PC-9 (cell line): ENCODE results near the gene SLC1A2. TPM values are rescaled to one million over a fixed set of nuclear protein-coding genes. Genes with fewer than 3 reads are reported as not detected.

Source experiments
- BruUV-seq: library from RNA; stranded (reverse); fragments of 400-500 nt; replicated peaks from 2 replicates; lab custom pipeline; 2021; lab: Mats Ljungman, UMichigan
- CTCF ChIA-PET: fragments of 300-600 bp; sonication (Branson Sonifier 250); formaldehyde crosslinking; loops from one replicate; lab custom pipeline; 2022; ENCODE audit warnings: antibody characterized with exemption; lab: Charles Lee
- POLR2A ChIA-PET: fragments of 300-600 bp; sonication (Branson Sonifier 250); formaldehyde crosslinking; loops from one replicate; lab custom pipeline; 2022; ENCODE audit warnings: antibody characterized with exemption; ENCODE audit not compliant: unreplicated experiment; lab: Charles Lee
- DNase-seq, 2 experiments: peaks; one replicate each; pipeline versions ENCODE4 v3.0.0 to v3.0.0-alpha.2; 2015 to 2022; ENCODE audit warnings: mixed read lengths in 1 of 2
- H2AFZ ChIP-seq: fragments of 200-600 bp; sonication (generic); 2 replicates; pipeline ENCODE4 v1.8.1; 2017; ENCODE audit warnings: antibody characterized with exemption
- H3F3A ChIP-seq: fragments of 200-600 bp; sonication (generic); 2 replicates; pipeline ENCODE4 v1.8.1; 2017; ENCODE audit warnings: antibody characterized with exemption, mild to moderate bottlenecking, low read depth; ENCODE audit not compliant: insufficient read depth
- H3K27ac ChIP-seq: fragments of 200-600 bp; sonication (generic); 2 replicates; pipeline ENCODE4 v1.6.1; 2016; ENCODE audit warnings: mixed run types
- H3K27me3 ChIP-seq: fragments of 200-600 bp; sonication (generic); 2 replicates; pipeline ENCODE4 v1.6.1; 2016; ENCODE audit warnings: low read depth, mixed run types; ENCODE audit not compliant: insufficient read depth
- H3K36me3 ChIP-seq: fragments of 200-600 bp; sonication (generic); 2 replicates; pipeline ENCODE4 v1.6.1; 2016; ENCODE audit warnings: low read depth, mixed run types
- H3K4me1 ChIP-seq: fragments of 200-600 bp; sonication (generic); replicated peaks from 2 replicates; pipeline ENCODE4 v1.6.1; 2016; ENCODE audit warnings: mixed run types; ENCODE audit not compliant: insufficient read depth
- H3K4me2 ChIP-seq: fragments of 200-600 bp; sonication (generic); 2 replicates; pipeline ENCODE4 v1.6.1; 2017; ENCODE audit warnings: mixed run types
- H3K4me3 ChIP-seq: fragments of 200-600 bp; sonication (generic); 2 replicates; pipeline ENCODE4 v1.6.1; 2016; ENCODE audit warnings: mixed run types
- H3K79me2 ChIP-seq: fragments of 200-600 bp; sonication (generic); 2 replicates; pipeline ENCODE4 v1.6.1; 2017; ENCODE audit warnings: low read depth, mixed run types
- H3K9me2 ChIP-seq: fragments of 200-600 bp; sonication (generic); 2 replicates; pipeline ENCODE4 v1.8.1; 2017; ENCODE audit warnings: mild to moderate bottlenecking; ENCODE audit not compliant: insufficient read depth
- H3K9me3 ChIP-seq: fragments of 200-600 bp; sonication (generic); 2 replicates; pipeline ENCODE4 v1.8.1; 2016; ENCODE audit warnings: low read depth; ENCODE audit not compliant: insufficient read depth
- H4K20me1 ChIP-seq: fragments of 200-600 bp; sonication (generic); 2 replicates; pipeline ENCODE4 v1.8.1; 2017; ENCODE audit not compliant: insufficient read depth
- CTCF ChIP-seq: fragments of 200-600 bp; sonication (generic); conservative IDR thresholded peaks from 2 replicates; pipeline ENCODE4 v1.6.1; 2017; ENCODE audit warnings: mixed run types, antibody characterized with exemption, mild to moderate bottlenecking, moderate library complexity
- EZH2 ChIP-seq: fragments of 200-600 bp; sonication (generic); IDR thresholded peaks from 2 replicates; pipeline ENCODE4 v1.8.0; 2017; ENCODE audit warnings: antibody characterized with exemption, low read depth
- intact Hi-C: fragments of 100-400 bp; cut with micrococcal nuclease; formaldehyde crosslinking; loops from one replicate; pipeline ENCODE4 v1.10.0; 2022; ENCODE audit not compliant: unreplicated experiment
- total RNA-seq: library from RNA; stranded (reverse); gene quantifications from 2 replicates; pipeline ENCODE4 v1.2.3, GENCODE V29; 2021

SLC1A2 gene
- total RNA-seq, 1 experiment from 2014 or later = 0.09 TPM

DNA sequence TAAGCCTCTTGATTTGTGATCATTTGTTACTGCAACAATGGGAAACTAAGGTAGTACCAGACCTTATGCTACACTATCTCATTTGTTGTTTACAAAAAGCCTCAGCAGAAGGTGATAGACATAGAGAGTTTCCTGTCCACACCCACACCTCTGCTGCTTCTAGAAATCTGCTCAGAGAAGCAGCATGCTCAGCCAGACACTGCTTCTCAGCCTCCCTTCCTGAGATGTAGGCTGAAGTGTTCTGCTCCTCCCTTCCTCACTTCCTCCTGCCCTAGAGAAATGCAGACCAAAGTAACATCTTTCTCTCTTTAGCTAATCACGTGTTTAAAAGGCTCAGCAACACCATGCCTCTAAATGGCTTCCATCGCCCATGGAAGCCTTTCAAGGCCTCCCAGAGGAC, 88.4 kb downstream of the SLC1A2 start:
- ChIA-PET CTCF (no interaction called here), POLR2A (no interaction called here)
- BruUV-seq = no TSS peak
- H3K4me1 ChIP-seq = peaks cover 10% of the 10 kb centered on the region; the same call in 1 of the 2 replicates
- no peak overlapping the region for H3K4me3 ChIP-seq
- H3K4me2 ChIP-seq = no peak overlapping the region
- TF ChIP-seq CTCF (no peak), EZH2 (no peak)
- H3F3A ChIP-seq = no peaks in the 10 kb centered on the region
- no peak for DNase-seq
- intact Hi-C loops = no loop called here
- H4K20me1 ChIP-seq = no peaks in the 10 kb centered on the region
- H3K27me3 ChIP-seq = no peaks in the 10 kb centered on the region
- no peak overlapping the region for H3K27ac ChIP-seq
- no peaks in the 10 kb centered on the region for H3K79me2 ChIP-seq
- H3K9me3 ChIP-seq = no peaks in the 10 kb centered on the region; the same call in 1 of the 2 replicates
- no peaks in the 10 kb centered on the region for H3K9me2 ChIP-seq
- no peak overlapping the region for H2AFZ ChIP-seq
- H3K36me3 ChIP-seq = no peaks in the 10 kb centered on the region

DNA sequence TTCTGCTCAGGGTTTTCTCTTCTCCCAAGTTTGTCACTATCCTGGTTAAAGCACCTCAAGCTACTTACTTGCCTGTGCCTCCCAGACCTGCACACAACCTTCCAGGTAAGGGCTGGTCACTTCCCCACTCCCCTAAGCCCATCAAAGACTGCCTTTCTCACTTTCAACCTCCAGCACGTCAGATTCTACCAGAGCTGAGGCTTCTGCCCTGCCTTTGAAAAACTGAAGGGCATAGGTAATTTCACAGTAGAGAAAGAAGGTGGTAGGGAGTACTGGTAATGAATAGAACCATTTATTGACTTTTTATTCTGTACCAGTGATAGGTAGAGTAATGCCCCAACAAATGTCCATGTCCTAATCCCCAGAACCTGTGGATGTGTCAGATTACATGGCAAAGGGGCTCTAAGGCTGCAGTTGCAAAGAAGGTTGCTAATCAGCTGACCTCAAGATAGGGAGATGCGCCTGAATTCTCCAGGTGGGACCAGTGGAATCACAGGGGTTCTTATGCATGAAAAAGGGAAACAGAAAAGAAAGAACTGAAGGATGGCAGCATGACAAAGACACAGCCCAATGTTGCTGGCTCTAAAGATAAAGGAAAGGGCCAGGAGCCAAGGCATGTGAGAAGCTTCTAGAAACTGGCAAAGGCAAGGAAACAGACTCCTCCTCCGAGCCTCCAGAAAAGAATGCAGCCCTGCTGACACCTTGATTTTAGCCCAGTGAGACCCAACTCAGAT, 89.0 kb downstream of the SLC1A2 start:
- Histone ChIP-seq H3K9me2 (no peaks in the 10 kb centered on the region), H3K4me3 (no peak overlapping the region), H3K4me2 (no peak overlapping the region), H3K79me2 (no peaks in the 10 kb centered on the region), H3K4me1 (peaks cover 10% of the 10 kb centered on the region; the same call in 1 of the 2 replicates), H3K36me3 (no peaks in the 10 kb centered on the region), H3K9me3 (no peaks in the 10 kb centered on the region; the same call in 1 of the 2 replicates), H3F3A (no peaks in the 10 kb centered on the region), H2AFZ (no peak overlapping the region), H4K20me1 (no peaks in the 10 kb centered on the region), H3K27ac (no peak overlapping the region), H3K27me3 (no peaks in the 10 kb centered on the region)
- ChIA-PET CTCF (no interaction called here), POLR2A (no interaction called here)
- DNase-seq = no peak
- TF ChIP-seq EZH2 = no peak
- TF ChIP-seq CTCF = no peak
- BruUV-seq = no TSS peak
- intact Hi-C loops = no loop called here

- POLR2A ChIA-PET = interaction anchor here (0.6 kb wide), 1 partner anchor 1246 kb away, joined by 4 read pairs; no protein-coding TSS in a partner anchor
Measured at GRCh38 chr11:35327829-35328228, 91.5 kb downstream of the SLC1A2 start.

More at GRCh38 chr11:35327829-35328228, 91.5 kb downstream of the SLC1A2 start:
- H3K4me3 ChIP-seq = no peak overlapping the region
- H4K20me1 ChIP-seq = no peaks in the 10 kb centered on the region
- H3K9me3 ChIP-seq = no peaks in the 10 kb centered on the region; the same call in 1 of the 2 replicates
- CTCF ChIA-PET = interaction anchor here (1.1 kb wide), 1 partner anchor 62 kb away, joined by 3 read pairs; no protein-coding TSS in a partner anchor
- H2AFZ ChIP-seq = no peak overlapping the region
- intact Hi-C loops = no loop called here
- H3K79me2 ChIP-seq = no peaks in the 10 kb centered on the region
- no TSS peak for BruUV-seq
- no peak overlapping the region for H3K27ac ChIP-seq
- H3K4me2 ChIP-seq = no peak overlapping the region
- TF ChIP-seq CTCF = no peak
- no peak for TF ChIP-seq EZH2
- no peaks in the 10 kb centered on the region for H3K27me3 ChIP-seq
- H3K4me1 ChIP-seq = peaks cover 16% of the 10 kb centered on the region; the same call in 1 of the 2 replicates
- DNase-seq = no peak
- H3K9me2 ChIP-seq = no peaks in the 10 kb centered on the region
- no peaks in the 10 kb centered on the region for H3K36me3 ChIP-seq
- H3F3A ChIP-seq = no peaks in the 10 kb centered on the region
